Iris pigment epithelial cell (primary cell): ENCODE data around the gene TAOK1.
A peak's percentile ranks its signal among the peaks of the same experiment; 100 is the strongest.
"Not testable (repeated sequence)": the region's sequence is repeated elsewhere in the genome, so short reads cannot be mapped to it uniquely, and the experiment has no call there.

Experiments used
- DNase-seq: peaks from one replicate; pipeline ENCODE4 v3.0.0-alpha.2; 2011; ENCODE audit warnings: low read depth

Gene TAOK1

GRCh38 chr17:29389982-29390850 is at the start of gene TAOK1:
Gene TAOK1 (plus strand): TSS chr17:29390363. CDS start chr17:29451549, 61,186 bp downstream.
- DNase-seq = peak; percentile 98

DNA sequence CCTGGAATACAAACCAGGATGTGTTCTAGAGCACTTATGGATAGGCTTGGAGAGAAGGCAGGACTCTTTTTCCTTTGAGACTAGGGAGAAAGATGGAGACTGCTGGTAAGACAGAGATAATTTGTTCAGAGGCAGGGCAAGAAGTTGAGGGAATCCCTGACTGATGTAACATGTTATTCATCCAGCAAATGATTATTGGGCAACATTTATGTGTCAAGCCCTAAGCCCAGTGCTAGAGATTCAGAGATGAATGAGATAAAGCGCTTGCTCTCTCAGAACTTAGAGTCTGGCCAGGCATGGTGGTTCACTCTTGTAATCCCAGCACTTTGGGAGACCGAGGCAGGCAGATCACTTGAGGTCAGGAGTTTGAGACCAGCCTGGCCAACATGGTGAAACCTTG is 48.4 kb upstream of the TAOK1 start:
- DNase-seq = peak; percentile 89

DNA sequence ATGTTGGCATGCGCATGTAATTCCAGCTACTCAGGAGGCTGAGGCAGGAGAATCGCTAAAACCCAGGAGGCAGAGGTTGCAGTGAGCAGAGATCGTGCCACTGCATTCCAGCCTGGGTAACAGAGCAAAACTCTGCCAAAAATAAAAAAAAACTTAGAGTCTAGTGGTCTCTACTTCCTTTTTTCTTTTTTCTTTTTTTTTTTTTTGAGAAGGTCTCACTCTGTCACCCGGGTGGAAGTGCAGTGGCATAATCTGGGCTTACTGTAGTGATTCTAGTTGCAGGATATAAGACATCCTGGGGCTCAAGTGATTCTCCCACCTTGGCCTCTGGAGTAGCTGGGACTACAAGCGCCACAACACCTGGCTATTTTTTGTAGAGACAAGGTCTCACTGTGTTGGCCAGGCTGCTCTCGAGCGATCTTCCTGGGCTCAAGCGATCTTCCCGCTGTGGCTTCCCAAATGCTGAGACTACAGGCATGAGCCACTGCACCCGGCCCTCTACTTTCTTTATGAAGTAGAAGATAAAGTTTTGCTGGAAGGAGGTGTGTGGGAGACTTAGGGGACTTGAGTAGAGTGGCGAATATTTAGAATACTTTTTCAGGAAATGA is 47.9 kb upstream of the TAOK1 start:
- DNase-seq = no peak

- DNase-seq = peak; percentile 90
Observed at GRCh38 chr17:29344201-29344856, 45.8 kb upstream of the TAOK1 start.

DNA sequence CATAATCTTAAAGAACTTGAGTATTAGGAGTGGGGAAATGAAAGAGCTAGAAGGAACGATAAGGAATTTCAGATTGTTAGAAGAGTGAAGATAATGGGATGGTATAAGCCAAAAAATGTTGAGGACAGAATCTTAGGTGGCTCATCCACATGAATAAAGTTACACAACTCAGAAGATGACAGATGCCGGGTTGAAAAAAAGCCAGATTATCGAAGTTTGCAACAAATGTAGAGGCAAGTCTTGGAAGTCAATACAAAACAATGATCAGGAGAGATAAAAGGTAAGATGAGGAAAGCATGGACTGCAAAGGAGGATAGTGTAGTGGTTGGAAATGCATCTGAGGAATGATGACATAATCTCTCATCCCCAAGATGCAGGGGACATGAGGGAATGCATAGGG is 45.1 kb upstream of the TAOK1 start:
- no peak for DNase-seq

DNA sequence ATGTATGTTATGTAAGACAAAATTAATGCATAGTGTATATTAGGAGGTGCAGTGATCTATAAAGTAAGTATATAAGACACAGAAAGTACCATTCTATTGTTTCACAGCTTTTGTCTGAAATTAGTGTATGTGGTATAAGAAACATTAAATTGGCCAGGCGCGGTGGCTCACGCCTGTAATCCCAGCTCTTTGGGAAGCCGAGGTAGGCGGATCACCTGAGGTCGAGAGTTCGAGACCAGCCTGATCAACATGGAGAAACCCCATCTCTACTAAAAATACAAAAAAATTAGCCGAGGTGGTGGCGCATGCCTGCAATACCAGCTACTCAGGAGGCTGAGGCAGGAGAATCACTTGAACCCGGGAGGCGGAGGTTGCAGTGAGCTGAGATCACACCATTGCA is 44.7 kb upstream of the TAOK1 start:
- not testable (repeated sequence) for DNase-seq

DNA sequence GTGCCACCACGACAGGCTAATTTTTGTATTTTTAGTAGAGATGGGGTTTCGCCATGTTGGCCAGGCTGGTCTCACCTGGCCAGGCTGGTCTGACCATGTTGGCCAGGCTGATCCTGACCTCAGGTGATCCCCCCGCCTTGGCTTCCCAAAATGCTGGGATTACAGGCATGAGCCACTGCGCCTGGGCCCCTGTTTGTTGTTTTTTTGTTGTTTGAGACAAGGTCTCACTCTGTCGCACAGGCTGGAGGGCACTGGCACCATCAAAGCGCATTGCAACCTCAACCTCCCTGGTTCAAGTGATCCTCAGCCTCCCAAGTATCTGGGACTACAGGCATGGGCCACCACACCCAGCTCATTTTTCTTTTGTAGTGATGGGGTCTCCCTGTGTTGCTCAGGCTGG is 43.7 kb upstream of the TAOK1 start:
- DNase-seq = no peak

- DNase-seq = peak; percentile 53
Observed at GRCh38 chr17:29347831-29348629, 42.1 kb upstream of the TAOK1 start.

DNA sequence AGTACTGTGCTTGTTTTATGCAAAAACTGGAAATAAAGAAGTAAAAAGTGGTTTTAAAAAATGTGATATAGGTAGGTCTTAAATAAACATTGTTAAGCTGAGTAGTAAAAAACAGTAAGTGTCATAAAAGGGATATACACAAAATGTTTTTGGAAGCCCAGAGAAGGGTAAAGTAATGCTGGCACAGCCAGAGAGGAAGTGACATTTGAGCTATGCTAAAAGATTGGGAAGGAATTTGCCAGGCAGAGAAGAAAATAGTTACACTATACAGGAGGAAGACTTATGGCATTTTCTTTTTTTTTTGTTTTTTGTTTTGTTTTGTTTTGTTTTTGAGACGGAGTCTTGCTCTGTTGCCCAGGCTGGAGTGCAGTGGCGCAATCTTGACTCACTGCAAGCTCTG is 40.8 kb upstream of the TAOK1 start:
- DNase-seq = no peak

- no peak for DNase-seq
Observed at GRCh38 chr17:29352146-29352545, 38.0 kb upstream of the TAOK1 start.

DNA sequence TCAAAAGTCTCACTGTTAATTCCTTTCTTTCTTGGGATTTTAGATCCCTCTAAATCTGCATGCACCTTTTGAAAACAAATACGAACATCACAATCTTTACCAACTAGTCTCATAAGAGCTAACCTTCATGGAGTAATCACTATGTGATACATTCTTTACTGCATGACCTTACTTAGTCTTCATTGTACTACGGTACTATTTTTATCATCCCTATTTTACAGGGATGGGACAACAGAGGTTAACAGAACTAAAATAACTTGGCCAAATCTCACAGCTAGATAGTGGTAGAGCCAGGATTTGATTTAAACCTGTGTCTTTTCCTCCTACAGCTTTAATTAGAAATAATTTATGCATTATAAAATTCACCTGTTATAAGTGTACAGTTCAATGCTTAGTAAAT is 32.9 kb upstream of the TAOK1 start:
- no peak for DNase-seq

- peak; percentile 70 for DNase-seq
Observed at GRCh38 chr17:29357821-29358232, 32.3 kb upstream of the TAOK1 start.

- DNase-seq = peak; percentile 27
Observed at GRCh38 chr17:29358416-29358815, 31.7 kb upstream of the TAOK1 start.

DNA sequence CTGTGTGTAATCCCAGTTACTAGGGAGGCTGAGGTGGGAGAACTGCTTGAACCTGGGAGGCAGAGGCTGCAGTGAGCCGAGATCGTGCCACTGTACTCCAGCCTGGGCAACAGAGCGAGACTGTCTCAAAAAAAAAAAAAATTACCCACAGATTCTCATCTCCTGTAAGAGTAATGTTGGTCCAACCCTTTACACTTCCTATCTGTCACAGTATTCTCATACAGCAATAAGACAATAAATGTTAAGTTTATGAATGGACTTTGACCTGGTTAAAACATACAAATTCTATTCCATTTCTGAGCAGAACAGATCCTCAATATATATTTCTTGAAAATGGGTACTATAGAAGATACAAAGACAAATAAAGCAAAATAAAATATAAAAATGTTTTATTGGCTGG is 30.4 kb upstream of the TAOK1 start:
- no peak for DNase-seq

- peak; percentile 13 for DNase-seq
Observed at GRCh38 chr17:29363716-29364115, 26.4 kb upstream of the TAOK1 start.

- no peak for DNase-seq
Observed at GRCh38 chr17:29364691-29365090, 25.5 kb upstream of the TAOK1 start.

DNA sequence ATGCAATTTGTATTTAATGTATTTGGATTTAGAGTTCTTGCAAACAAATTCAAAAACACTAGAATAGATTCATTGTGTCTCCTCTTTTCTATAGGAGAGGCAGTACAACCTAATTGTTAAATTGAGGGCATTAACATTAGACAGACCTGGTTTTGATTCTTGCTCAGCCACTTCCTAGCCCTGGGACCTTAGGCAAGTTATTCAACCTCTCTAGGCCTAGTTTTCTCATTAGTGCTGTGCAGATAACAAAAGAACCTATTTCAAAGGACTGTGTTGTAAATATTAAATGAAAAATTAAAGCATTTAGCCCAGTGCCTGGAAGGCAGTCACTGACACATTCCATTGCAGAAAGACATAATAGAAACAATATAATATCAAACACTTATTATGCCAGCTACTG is 22.0 kb upstream of the TAOK1 start:
- no peak for DNase-seq

DNA sequence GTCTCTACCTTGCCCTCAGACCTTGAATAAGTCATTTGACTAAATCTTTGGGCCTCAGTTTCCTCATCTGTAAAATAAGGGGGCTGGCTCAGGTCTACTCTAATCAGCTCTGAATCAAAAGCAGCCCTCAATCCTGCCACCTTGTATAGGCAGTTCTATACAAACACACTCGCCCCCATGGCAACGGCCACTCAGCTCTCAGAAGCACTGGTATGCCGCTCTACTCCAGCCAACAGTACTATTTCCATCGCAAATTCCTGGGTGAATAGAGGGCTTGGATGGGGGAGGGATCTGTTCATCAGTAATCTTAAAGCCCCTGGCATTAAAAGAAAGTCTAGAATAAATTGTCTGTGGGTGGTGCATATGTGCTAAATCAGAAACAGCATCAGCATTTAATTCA is 21.2 kb upstream of the TAOK1 start:
- peak; percentile 66 for DNase-seq

GRCh38 chr17:29369831-29370735 is 20.1 kb upstream of the TAOK1 start:
- DNase-seq = peak; percentile 85

- peak; percentile 93 for DNase-seq
Observed at GRCh38 chr17:29376667-29377270, 13.4 kb upstream of the TAOK1 start.

DNA sequence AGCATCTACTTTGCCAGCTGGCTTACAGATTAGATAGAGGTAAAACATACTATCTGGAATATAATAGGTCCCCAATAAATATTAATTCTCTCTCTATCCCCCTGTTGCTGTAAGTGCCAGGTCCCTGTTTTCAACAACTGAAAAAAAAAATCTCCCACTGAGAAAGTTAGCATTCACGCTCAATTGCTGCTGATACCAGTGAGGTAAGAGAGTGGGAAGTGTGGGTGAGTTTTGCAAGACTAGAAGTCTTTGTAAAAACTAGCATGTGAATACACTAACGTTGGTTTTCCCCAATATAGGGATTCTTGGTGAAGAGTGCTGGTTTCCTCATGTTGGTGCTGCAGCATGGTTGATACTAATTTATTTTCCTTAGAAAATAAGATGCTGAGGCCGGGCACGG is 11.7 kb upstream of the TAOK1 start:
- no peak for DNase-seq
